ENCODE data around the gene SLC30A4. TPM values are rescaled to one million over a fixed set of nuclear protein-coding genes. Genes with fewer than 3 reads are reported as not detected.

SLC30A4 gene
- total RNA-seq, 4 donors from 2014 or later, result 12.5 to 15.9 (median 13.6) TPM

GRCh38 chr15:45443645-45444044 is 78.9 kb downstream of the SLC30A4 start:
- no peak overlapping the region for H3K4me3 ChIP-seq (replicated peaks in 1 of 3)
- intact Hi-C loops (cut with DNase I), result no loop called here
- WGBS, 2 donors, result 80 to 100% methylated on average over 2 of the region's 2 CpGs
- no peaks in the 10 kb centered on the region for H3K27me3 ChIP-seq
- TF ChIP-seq CTCF (IDR thresholded peaks at IDR 0.05) (no peak), POLR2A (IDR thresholded peaks at IDR 0.05) (no peak)
- no peak for DNase-seq
- no peaks in the 10 kb centered on the region for H3K36me3 ChIP-seq
- H3K9me3 ChIP-seq, result no peaks in the 10 kb centered on the region
- H3K4me1 ChIP-seq, result peaks cover 0 to 25% of the 10 kb centered on the region in 2 donors
- H3K27ac ChIP-seq, result no peak overlapping the region

- intact Hi-C loops (cut with DNase I), result no loop called here
- Histone ChIP-seq H3K27me3 (no peaks in the 10 kb centered on the region), H3K4me1 (peaks cover 0 to 25% of the 10 kb centered on the region in 2 donors), H3K9me3 (no peaks in the 10 kb centered on the region), H3K27ac (peak overlapping the region; percentile 26 to 64 (median 45)), H3K36me3 (no peaks in the 10 kb centered on the region), H3K4me3 (replicated peaks in 1 of 3) (no peak overlapping the region)
- 55 to 60% methylated on average over 5 of the region's 5 CpGs for WGBS, 2 donors
- TF ChIP-seq POLR2A (IDR thresholded peaks at IDR 0.05) (no peak), CTCF (IDR thresholded peaks at IDR 0.05) (no peak)
- DNase-seq, result peak; percentile 67 to 69
Observed at GRCh38 chr15:45442507-45443135, 79.9 kb downstream of the SLC30A4 start.

- Histone ChIP-seq H3K27me3 (no peaks in the 10 kb centered on the region), H3K36me3 (no peaks in the 10 kb centered on the region), H3K4me3 (replicated peaks in 1 of 3) (no peak overlapping the region), H3K9me3 (no peaks in the 10 kb centered on the region), H3K27ac (peak overlapping the region; percentile 26 to 64 (median 45)), H3K4me1 (peaks cover 0 to 25% of the 10 kb centered on the region in 2 donors)
- TF ChIP-seq POLR2A (IDR thresholded peaks at IDR 0.05), result no peak
- no peak for TF ChIP-seq CTCF (IDR thresholded peaks at IDR 0.05)
- WGBS, 2 donors, result 27 to 34% methylated on average over 8 of the region's 8 CpGs
- DNase-seq, result peak; percentile 92 to 93
- intact Hi-C loops (cut with DNase I), result no loop called here
Observed at GRCh38 chr15:45441686-45442085, 80.9 kb downstream of the SLC30A4 start.

GRCh38 chr15:45441036-45441435 is 81.5 kb downstream of the SLC30A4 start:
- Histone ChIP-seq H3K36me3 (no peaks in the 10 kb centered on the region), H3K4me1 (peaks cover 0 to 24% of the 10 kb centered on the region in 2 donors), H3K27ac (peak overlapping the region in 2 of 3 donors; percentile 26 to 64), H3K9me3 (no peaks in the 10 kb centered on the region), H3K4me3 (replicated peaks in 1 of 3) (no peak overlapping the region), H3K27me3 (no peaks in the 10 kb centered on the region)
- no peak for DNase-seq
- no peak for TF ChIP-seq CTCF (IDR thresholded peaks at IDR 0.05)
- TF ChIP-seq POLR2A (IDR thresholded peaks at IDR 0.05), result no peak
- intact Hi-C loops (cut with DNase I), result no loop called here

DNA sequence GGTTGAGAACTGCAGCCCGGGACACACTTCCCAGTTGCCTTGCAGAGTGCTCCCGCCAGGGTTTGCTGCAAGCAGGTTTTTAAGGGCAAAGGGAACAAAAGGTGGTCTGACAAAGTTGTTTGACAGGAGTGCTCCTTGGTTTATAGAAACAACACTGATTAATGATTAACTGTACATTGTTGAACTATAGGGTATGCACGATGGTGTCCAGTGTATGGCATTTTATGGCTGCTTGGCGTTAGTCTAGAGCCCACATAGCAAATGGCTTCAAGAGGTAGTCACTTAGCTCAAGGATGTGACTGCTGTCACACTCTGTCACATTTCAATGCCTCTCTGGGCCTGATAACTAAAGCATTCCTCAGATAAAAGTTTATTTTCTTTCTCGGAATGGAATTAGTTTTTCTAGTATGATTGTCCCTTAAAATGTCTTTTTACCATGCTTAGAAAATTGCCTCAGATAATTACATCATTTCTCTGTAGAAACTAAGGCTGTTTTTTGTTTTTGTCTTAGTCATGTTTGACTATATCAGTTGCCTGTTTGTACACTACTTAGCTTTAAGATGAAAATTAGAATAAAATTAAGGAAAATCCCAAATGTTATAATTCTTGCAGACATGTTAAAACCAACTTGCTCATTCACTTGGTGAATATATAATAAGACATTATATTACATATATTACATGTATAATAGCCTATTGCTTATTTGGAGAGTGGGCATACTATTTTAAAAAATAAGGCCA is 82.9 kb downstream of the SLC30A4 start:
- intact Hi-C loops (cut with DNase I), result no loop called here
- Histone ChIP-seq H3K4me1 (peaks cover 0 to 14% of the 10 kb centered on the region in 2 donors), H3K36me3 (no peaks in the 10 kb centered on the region), H3K4me3 (replicated peaks in 1 of 3) (no peak overlapping the region), H3K9me3 (no peaks in the 10 kb centered on the region), H3K27ac (no peak overlapping the region), H3K27me3 (no peaks in the 10 kb centered on the region)
- WGBS, 2 donors, result 54% methylated on average over 5 of the region's 5 CpGs
- no peak for DNase-seq
- no peak for TF ChIP-seq POLR2A (IDR thresholded peaks at IDR 0.05)
- no peak for TF ChIP-seq CTCF (IDR thresholded peaks at IDR 0.05)

All from thyroid gland (tissue), 4 donors.